NCI-H446 treated with DMSO at 0.1 percent for 48 hours (cell line): ENCODE results near the gene RNASE8.
"Not testable (repeated sequence)": the region's sequence is repeated elsewhere in the genome, so short reads cannot be mapped to it uniquely, and the experiment has no call there.

Experiments used
- DNase-seq: peaks from one replicate; lab custom pipeline; 2025; lab: John Stamatoyannopoulos, UW

The RNASE8 gene, protein sequence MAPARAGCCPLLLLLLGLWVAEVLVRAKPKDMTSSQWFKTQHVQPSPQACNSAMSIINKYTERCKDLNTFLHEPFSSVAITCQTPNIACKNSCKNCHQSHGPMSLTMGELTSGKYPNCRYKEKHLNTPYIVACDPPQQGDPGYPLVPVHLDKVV

DNA sequence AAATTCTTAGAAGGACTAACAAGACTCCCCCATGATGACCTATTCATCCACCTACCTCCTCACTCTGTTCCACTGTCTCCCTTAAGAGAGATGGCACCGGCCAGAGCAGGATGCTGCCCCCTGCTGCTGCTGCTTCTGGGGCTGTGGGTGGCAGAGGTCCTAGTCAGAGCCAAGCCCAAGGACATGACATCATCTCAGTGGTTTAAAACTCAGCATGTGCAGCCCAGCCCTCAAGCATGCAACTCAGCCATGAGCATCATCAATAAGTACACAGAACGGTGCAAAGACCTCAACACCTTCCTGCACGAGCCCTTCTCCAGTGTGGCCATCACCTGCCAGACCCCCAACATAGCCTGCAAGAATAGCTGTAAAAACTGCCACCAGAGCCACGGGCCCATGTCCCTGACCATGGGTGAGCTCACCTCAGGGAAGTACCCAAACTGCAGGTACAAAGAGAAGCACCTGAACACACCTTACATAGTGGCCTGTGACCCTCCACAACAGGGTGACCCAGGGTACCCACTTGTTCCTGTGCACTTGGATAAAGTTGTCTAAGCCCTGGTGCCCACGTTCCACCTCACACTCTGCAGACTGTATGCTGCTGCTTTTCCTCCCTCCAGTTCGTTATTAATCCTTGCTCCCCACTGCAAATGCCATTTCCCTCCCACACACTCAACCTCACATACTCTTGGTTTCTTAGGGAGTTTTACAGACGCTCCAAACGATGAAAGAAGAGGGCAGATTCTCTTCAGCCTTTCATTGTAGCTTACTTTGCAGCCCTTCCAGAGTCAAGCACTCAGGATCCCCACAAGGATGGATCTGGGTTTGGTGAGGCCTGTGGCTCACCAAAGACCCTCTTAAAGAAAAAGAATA is at the start of gene RNASE8:
TSS of gene RNASE8 (plus strand) at position 20 of the 873 bp plus-strand sequence. CDS start at position 91, 71 bp downstream.
- DNase-seq = no peak

DNA sequence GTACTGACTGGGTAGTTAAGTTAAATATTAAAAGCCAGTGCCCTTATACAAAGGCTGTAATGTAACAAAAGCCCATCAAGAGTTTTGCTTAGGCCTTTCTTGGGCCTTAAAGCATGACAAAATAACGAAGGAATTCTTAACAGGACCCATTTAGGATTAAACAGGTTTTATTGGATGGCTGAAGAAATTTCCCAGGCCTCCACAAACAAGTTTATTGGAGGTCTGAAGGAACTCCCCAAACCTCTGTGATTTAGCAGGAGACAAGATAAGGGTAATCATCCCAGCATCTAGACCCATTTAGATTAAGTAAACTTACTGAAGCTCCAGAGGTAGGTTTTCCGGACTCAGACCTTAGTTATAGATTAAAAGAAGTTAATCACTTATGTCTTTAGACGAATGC is 47.9 kb upstream of the RNASE8 start:
- DNase-seq = not testable (repeated sequence)

DNA sequence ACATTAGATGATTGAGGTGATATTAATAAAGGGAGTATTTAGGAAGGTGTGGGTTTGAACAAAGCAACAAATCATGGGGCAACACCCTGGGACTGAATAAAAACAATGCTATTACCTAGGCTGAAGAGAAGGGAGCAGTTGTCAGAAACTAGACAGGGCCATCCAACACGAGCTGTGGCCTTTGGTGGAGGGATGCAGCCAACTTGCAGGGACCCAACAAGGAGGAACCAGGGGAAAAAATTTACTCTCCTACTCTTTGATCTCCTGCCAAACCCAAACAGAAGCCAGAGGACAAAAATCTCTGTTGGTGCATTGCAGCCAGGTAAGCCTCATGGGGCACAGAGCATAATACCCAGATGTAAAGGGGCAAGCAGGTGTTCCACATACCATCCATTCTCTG is 46.5 kb upstream of the RNASE8 start:
- DNase-seq = no peak

DNA sequence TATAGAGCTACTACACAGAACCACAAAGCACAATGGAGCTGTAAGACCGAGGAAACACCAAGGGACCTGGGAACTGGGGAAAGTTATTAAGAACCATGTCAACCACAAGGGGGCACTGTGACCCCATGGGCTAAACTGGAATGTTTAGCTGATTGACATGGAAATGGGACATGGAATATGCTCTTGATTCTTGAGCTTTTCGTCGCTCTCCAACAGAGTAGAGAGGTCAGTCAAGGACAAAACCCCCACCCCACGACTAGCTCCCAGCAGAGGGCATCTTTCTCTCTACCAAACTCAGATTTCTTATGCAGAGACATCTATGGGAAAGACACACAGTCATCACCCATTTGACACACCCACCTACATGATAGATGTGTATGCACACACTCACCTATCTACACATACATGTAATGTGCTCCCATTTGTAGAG is 42.8 kb upstream of the RNASE8 start:
- peak; percentile 65 for DNase-seq

DNA sequence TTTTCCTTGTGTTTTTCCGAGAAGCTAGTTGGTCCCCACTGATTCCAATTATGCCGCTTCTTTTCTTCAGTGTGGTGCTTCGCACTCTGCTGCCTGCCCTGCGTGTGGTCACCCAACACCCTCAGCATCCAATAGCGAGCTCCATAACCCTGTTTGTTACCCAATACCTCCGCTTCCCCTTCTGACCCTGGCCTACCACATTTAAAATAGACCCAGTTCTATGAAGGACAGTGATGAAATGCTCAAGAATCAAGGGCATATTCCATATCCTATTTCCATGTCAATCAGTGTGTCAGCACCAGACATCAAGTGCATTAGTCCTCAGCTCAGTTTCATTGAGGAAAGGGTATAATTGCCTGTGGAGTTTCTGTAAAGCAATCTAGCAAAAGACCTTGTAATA is 42.3 kb upstream of the RNASE8 start:
- DNase-seq = no peak

DNA sequence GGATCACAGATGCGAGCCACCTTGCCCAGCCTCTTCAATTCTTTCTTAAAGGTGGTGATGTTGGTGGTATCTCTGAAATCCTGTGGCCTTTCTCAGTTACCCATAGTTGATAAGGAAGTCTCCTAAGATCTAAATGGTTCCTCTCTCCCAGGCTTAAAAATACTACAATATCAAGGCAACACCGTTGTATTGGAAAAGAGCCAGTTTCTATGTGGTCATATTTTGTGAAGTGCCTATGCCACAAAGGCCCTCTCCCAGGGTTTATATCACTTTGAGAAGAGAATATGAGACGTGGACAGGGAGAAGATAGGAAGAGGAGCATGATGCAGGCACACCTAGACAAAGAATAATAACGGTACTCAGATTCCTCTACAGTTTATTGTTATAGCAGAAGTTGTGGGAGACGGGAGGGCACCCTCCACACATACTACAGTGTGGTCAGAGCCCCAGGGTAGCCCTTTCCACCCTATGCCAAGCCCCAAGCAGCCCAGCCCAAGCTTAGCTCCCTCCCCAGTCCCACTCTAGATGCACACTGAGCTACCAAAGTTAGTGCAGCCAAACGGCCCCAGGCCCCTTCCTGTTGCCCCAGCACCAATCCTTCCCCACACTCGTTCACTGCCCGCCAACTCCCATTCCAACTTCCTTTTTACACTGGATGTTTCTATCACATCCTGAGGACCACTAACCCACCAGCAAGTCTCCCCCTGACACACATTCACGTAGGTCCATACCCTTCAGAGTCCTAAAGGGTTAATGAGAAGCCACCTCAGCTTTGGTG is 41.0 kb upstream of the RNASE8 start:
- DNase-seq = no peak

DNA sequence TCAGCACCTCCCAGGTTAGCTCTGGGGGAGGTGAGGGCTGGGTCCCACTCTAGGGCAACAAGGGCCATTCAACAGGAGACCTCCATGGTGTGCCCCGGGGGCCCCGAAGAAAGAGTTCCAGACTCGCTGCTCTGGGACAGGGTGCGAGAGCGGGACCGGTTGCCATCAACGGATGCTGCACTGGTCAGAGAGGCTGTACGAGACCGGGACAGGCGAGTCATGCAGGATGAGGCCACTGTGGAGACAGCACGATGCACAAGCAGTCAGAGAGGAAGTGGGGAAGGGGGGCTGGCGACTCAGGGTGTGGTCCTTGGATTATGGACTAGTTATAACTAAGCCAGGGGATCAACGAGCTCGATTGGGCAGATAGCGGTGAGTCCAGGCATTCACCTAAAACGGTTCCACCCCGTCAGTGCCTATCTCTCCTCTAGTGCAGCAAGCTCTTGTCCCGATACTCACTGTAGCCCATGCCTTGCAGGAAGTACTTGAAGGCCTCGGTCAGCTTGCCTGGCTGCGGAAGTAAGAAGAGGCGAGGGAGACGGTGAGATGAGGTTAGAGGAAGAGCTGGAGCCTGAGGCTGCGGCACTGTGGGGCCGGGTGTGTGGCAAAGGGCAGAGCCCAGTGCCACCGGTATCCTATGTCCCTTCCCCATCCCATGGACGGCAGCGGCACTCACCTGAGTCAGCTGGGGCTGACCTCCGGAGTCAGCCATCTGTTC is 39.9 kb upstream of the RNASE8 start:
- no peak for DNase-seq

DNA sequence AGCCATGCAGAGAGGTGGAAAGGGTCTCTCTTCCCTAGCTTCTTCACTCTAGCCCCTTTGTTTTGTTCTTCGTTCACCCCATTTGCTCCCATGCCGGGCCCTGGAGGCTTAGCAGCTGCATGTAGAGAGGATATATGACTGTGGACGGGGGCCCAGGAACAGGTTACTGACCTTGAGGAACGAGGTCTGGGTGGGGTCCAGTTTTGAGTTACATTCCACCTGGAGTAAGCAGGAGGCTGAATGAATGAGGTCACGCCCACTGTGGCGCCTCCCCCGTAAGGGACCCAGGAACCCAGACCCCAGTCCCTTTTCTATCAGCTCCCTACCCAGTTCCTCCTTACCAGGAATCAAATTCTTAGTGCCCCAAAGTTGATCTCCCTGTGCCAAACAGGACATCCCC is 39.3 kb upstream of the RNASE8 start:
- DNase-seq = no peak

DNA sequence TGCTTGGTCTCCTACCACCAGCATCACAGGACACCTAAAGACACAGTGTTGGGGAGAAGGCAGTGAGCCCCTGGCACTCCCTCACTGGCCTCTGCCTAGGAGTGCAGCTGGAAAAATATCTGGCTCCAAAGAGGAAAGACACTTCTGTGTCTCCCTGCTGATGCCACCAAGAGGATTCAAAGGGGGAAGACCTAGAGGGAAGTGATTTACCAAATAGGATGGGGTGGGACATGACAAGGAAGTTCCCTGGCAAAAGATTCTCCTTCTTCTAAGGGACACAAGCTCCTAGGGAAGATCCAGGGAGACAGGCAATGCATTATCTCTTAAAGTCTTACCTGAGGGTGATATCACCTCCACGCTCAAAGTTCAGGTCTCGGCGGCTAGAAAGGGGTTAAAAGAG is 38.8 kb upstream of the RNASE8 start:
- DNase-seq = no peak

DNA sequence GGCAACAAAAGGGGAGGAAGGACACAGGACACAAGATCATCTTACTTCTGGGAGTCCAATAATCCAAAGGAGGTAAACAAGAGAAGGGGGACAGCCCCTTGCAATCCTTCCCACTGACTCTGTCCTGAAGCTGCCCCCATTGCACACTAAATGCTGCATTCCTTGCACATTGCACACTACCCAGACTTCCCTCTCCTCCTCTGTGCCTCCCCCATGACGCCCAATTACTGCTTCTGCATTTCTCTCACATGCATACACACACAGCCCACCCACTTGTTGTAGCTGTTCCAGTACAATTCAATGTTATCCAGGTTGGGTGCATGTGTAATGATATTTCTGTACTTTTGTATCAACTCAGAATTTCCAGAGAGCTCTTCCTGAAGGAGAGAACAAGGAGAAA is 38.3 kb upstream of the RNASE8 start:
- no peak for DNase-seq

DNA sequence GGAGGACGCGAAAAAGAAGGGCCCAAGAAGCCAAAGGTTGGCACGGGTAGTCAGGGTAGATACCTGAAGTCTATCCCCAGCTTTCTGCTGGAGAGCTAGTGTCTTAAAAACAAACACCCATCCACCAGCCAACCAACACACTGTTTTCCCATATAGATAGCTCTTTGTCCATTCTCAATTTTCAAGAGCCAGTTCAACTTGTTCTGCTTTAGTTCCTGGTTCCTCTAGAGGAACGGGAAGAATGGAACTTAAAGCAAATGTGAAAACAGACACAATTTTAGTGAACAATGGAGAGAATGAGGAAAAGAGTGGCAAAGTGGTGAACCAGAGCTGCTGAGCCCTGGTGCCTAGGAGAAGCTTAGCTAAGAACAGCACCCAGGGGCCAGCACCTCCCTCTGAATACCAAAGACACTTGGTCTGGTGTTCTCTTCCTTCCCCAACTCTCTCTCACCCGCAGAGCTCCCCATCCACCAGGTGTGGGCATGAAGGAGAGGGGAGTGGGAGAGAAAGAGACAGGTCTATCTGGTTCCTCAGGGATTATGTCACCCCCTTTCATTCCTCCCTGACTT is 36.6 kb upstream of the RNASE8 start:
- DNase-seq = no peak

DNA sequence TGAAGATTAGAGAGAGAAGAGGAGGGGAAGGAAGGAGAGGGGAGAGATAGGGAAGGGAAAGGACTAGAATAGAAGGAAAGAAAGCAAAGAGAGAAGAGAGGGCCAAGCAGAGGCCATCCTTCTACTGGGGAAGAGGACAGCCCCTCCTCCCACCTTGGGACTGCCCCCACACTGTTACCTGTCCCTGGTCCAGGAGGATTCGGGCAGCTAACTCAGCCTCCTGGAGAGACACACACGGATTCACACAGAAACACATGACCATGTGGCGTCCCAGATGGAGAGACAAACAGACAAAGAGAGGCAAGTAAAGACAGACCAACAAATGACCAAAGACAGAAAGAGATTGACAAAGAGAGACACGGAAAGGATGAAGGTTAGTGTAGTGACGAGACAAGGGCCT is 34.9 kb upstream of the RNASE8 start:
- DNase-seq = no peak

DNA sequence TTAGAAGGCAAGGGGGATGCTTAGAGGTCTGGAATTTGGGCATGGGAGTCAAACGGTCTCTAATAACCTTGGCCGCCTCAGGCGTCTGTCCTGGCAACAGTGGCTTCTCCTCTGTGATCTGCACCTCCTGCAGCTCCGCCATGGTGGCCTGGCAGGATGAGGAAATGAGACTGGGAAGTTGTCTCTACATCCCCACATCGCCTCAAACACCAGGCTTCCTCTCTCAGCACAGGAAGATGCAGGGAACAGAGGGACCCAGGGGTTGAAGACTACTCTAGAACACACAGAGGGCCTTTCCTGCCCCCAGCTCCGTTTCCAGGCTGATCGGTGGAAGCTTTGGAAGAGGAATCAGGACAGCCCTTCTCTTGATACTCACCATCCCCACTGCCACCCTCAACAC is 34.4 kb upstream of the RNASE8 start:
- DNase-seq = no peak

DNA sequence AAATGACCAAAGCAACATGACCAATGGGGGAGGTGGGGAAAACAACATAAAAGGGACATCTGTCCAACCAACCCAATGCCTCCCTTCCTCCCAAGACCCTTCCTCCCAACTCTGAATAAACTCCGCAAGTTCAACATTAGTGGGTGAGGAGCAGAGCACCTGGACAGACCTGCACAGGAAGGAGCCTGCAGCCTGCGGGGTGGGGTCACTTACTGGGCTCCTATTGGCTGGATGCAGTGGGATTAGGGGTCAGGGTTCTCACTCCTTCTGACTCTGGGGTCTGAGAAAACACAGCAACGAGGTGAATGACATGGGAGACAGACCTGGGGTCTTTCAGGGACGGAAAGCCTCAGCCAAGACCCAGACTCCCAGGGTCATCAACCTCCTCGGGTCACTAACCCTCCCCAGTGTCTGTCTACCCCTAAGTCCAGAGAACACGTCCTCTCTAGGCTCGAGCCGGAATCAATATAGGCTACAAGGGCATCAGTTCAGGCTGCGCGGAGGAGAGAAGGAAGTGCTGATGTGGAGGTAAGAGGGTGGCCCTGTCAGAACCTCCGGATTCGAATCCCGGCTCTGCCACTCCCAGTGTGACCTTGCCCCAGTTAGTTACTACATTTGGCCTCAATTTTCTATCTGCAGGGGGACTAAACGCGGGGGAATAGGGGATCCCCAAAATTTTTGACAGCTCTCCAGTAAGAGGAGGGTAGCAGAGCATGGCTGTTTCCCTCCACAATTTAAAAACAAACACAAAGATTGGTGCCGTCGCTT is 33.6 kb upstream of the RNASE8 start:
- DNase-seq = no peak

DNA sequence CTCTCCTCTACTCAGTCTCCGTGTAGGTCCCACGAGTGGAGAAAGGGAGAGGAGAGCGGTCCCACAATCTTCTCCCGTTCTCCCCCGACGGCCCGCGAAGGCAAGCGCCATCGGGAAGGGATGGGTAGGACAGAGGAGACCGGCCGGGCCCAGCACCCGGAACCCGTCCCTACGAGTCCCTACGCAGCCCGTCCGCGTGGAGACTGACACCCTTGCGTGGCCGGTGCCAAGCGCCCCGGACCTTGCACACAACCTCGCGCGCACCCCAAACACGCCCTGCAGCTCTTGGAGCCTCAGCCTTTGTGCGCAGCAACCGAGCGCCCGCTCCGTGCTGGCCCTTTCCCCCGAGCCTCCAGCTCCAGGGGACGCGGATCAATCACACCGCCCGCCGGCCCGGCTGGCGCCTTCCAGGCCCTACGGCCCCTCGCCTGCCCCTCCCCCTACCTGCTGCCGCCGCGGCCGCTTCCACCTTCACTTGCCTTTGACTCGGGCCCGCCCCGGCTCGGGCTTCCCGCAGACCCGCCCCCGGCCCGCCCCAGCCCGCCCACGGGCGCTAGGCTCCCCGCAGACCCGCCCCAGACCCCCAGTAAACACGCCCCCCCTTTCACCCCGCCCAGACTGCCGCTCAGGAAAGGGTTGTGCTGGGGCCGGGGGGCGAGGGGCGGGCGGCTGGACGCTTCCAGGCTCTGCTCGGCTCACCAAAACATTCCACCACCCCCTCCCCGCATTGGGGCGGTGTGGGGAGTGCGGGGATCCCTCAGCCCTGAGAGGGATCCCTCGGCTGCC is 32.8 kb upstream of the RNASE8 start, which contains the start of gene NDRG2:
TSS of gene NDRG2 (minus strand) at position 477 of the 786 bp plus-strand sequence. CDS start 1,746 bp downstream, outside the sequence.
- no peak for DNase-seq

DNA sequence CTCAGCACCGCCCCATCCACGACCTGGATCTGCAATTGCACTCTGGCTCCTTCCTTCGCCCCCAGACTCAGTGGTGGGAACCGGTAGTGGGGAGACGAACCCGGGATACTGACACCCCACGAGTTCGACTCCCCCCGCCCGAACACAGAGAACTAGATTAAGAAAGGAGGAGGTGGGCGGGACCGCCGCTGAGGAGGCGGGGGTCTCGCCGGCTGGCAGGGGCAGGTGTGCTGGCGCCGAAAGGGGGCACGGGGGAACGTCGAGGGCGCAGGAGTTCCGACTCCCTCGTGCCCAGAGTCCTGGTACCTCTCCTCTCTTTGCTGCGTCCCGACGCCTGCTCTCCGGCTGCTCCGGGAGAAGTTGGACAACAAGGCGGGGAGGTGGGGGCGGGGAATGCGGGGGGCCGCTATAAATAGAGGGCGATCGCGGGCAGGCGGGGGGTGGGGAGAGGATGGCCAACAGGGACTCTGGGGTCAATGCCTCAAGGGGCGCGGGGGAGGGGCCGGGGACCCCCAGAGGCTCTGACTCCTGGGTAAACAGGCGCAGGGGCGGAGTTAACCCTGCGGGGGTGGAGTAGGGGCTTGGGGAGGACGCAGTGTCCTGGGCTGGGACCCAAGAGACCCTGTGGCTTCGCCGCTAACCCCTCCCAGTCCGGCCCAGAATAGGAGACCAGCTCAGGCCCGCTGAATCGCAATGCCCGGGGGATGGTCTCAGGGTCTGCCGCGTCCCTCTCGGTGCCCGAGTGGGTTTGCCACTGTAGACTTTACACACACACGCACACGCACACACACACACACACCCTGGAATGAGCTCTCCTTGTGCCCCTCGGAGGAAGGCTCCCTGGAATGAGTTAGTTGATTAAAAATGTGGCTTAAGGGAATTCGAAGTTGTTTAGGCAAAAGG is 32.0 kb upstream of the RNASE8 start:
- no peak for DNase-seq

DNA sequence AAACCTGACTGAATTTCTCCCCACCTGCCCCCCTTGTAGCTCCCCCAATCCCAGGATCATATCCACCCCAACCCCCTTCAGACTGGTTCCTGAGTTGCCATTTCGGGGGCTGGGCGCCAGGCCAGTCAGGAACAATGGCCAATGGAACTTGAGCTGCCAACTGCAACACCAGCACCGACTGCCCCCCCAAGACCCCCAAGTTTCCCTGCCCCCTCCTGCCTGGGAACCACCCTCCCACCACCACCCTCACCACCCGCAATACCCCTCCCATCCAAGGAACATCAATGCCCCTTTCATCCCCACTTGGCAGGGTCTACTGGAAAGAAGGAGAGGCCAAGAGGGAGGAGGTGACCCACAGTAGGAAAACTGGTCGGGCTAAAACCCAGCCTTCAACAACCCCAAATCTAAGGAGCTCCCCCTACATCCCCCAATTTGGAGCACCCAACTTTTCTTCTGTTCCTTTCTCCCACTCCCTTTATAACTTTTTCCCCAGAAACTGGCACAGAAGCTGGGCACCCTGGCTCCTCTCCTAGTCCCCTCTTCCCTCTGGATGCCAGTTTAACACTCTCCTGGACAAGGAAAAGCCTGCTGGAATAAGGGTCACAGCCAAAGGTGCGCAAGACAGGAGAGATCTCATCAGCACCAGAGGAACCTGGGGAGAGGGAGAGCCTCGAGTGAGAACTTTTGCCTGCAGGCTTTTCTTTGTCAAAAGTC is 31.2 kb upstream of the RNASE8 start:
- DNase-seq = no peak

DNA sequence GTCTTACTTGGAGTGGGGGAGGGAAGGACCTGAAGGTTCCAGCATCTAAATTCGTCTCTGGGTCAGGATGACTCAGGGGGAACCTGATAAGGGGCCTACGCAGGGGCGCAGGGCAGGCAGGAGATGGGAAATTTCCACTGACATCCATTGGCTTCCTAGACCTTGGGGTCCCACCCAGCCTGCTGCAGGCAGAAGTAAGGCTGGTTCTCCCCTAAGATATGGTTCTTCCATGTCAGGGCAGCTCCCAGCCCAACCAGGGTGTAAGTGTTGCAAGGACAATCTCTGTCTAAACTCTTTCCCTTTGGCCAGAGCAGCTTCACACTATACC is 30.7 kb upstream of the RNASE8 start:
- DNase-seq = no peak

DNA sequence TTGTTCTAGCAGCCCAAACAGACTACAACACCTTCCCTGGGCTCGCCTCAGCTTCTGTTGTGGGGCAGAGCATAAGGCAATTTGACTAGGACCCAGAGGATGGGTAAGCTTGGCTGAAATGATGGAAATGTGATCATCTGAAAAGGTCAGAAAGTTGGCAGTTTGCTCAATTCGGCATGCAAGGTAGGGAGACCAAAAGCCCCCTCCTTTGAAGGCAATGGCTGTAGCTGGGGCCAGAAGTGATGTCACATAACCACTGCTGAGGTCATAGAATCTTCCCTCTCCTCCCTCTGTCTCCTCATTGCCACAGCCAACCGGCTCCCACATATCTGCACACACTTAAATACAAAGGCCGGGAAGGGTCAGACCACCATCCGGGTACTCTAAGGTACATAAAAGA is 27.7 kb upstream of the RNASE8 start, which contains the start of gene TPPP2:
TSS of gene TPPP2 (plus strand) at position 301 of the 400 bp plus-strand sequence. CDS start 365 bp downstream, outside the sequence.
- no peak for DNase-seq
